Effector memory CD4-positive, alpha-beta T cell (primary cell): ENCODE measurements around the gene C1QC.

Experiments
- DNase-seq, 3 donors: peaks; one replicate each; pipeline ENCODE4 v3.0.0-alpha.2; 2020
- H3K27ac ChIP-seq: 2 replicates; pipeline ENCODE4 v1.7.0; 2013; ENCODE audit warnings: mild to moderate bottlenecking, low read length, moderate library complexity; ENCODE audit not compliant: insufficient read depth, poor library complexity, severe bottlenecking
- H3K27me3 ChIP-seq: replicated peaks from 2 replicates; pipeline ENCODE4 v1.7.0; 2013; ENCODE audit warnings: mild to moderate bottlenecking, low read length; ENCODE audit not compliant: insufficient read depth, control insufficient read depth, poor library complexity, severe bottlenecking
- H3K36me3 ChIP-seq: 2 replicates; pipeline ENCODE4 v1.7.0; 2013; ENCODE audit warnings: mild to moderate bottlenecking, low read length, moderate library complexity; ENCODE audit not compliant: control insufficient read depth, insufficient read depth
- H3K4me1 ChIP-seq: 2 replicates; pipeline ENCODE4 v1.7.0; 2013; ENCODE audit warnings: low read length, mild to moderate bottlenecking; ENCODE audit not compliant: control insufficient read depth, insufficient read depth, poor library complexity, severe bottlenecking
- H3K4me3 ChIP-seq: 2 replicates; pipeline ENCODE4 v1.7.0; 2013; ENCODE audit warnings: low read length, low read depth, mild to moderate bottlenecking; ENCODE audit not compliant: insufficient read depth, poor library complexity, severe bottlenecking
- H3K9me3 ChIP-seq: 2 replicates; pipeline ENCODE4 v1.7.0; 2013; ENCODE audit warnings: mild to moderate bottlenecking, low read length, moderate library complexity; ENCODE audit not compliant: control insufficient read depth

The C1QC gene

DNA sequence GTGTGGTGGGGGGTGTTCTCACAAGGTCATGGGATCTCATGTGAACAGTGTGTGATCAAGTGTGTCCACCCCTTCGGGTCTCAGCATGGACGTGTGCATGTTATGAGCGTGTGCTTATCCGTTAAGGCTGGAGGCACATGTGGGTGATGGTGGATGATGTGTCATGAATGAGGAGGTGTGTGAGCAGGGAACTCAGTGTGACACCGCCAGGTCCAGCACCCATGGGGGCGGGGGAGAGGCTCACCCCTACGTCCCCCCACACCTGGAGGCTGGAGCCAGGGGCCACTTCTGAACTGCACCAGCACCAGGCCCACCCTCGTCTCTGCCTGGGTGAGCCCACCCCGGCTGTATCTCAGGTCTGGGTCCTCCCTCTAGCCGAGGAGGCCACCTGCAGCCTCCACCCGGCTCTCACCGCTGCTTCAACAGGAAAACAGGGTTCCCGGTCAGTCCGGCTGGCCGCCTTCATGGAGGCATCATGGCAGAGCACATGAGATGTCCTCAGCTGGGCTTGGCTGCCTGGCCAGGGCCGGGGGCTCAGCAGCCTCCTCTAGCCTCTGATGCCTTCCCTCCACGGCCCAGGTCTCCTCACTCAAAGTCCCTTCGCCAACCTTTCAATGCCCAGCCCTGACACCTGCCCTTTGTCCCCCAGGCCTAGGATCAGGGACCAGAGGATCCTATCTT is 41.2 kb upstream of the C1QC start:
- Histone ChIP-seq H3K9me3 (no peaks in the 10 kb centered on the region), H3K27ac (no peak overlapping the region), H3K27me3 (peaks cover 4% of the 10 kb centered on the region), H3K4me1 (no peaks in the 10 kb centered on the region), H3K4me3 (no peak overlapping the region), H3K36me3 (no peaks in the 10 kb centered on the region)
- no peak for DNase-seq

DNA sequence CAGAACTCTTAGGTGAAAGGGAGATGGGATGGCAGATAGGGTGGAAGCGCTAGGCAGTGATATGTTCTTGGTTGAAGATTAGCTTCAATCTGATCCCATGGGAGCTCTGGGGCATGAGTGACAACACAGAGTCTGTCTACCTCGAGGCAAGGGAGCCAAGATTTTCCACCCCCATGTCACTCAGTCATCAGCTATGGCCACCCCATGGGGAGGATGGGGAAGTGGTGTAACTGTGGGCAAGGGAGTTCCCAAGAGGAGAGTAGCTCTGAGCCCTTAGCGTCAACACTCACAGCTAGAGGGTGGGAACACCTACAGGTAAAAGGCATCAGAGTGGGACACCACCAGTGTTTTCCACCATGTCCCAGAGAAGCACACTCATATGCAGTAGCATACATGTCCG is 37.3 kb upstream of the C1QC start:
- DNase-seq = no peak
- no peaks in the 10 kb centered on the region for H3K36me3 ChIP-seq
- H3K27ac ChIP-seq = no peak overlapping the region
- H3K4me3 ChIP-seq = no peak overlapping the region
- no peaks in the 10 kb centered on the region for H3K9me3 ChIP-seq
- no peaks in the 10 kb centered on the region for H3K4me1 ChIP-seq
- H3K27me3 ChIP-seq = peaks cover 7% of the 10 kb centered on the region

DNA sequence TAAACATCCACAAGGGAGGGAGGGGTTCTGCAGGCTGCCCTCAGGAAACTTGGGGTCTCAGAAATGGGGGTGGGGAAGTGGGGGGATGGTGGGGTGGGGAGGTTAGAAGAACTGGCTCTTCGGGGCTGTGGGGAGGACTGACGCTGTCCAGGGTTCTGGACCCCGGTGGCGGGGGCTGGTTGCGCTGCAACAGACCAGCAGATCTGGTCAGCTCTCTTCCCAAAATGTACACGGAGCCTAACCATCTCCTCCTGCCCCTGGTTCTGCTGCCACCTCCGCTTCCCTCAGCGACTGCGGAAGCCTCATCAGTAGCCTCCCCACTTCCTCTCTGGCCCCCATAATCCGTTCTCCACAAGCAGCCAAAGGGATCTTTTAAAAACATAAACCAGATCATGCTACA is 36.3 kb upstream of the C1QC start:
- peaks cover 14% of the 10 kb centered on the region for H3K27me3 ChIP-seq
- no peaks in the 10 kb centered on the region for H3K36me3 ChIP-seq
- no peaks in the 10 kb centered on the region for H3K9me3 ChIP-seq
- no peaks in the 10 kb centered on the region for H3K4me1 ChIP-seq
- no peak overlapping the region for H3K27ac ChIP-seq
- DNase-seq = no peak
- H3K4me3 ChIP-seq = no peak overlapping the region

DNA sequence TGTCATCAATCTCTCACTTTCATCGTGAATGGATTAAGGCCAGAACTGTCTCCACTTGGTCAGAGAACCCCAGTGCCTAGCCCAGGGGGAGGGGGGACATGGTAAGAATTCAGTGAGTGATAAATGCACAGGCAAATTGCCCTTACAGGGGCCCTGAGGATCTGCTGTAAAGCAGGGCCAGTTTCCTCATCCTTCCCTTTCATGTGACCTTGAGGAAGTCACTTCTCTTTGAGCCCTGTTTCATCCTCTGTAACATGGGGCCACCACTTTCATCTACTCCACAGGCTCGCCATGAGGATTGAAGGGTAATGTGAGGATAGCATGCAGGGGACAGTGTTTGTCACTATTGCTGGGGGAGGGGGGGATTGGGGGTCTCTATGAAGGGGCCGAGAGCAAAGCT is 35.1 kb upstream of the C1QC start:
- Histone ChIP-seq H3K4me1 (no peaks in the 10 kb centered on the region), H3K36me3 (no peaks in the 10 kb centered on the region), H3K4me3 (no peak overlapping the region), H3K9me3 (no peaks in the 10 kb centered on the region), H3K27ac (no peak overlapping the region), H3K27me3 (peaks cover 14% of the 10 kb centered on the region)
- DNase-seq = no peak

DNA sequence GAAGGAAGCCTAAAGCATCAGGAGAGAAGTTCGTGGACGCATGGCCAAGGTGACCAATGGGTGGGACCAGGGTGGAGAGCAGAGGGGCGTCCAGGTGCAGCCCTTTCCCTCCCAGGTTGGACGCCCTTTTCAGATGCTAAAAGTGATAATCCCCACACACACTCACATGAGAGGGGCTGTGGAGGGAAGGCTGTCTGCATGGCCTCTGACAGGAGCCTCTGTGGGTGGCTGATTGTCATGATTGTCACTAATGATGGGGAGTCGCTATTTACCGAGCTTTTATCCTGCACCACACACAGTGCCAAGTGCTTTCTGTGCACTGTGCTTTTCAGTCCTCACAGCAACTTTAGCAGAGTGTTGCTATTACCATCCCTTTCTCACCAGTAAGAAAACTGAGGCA is 34.1 kb upstream of the C1QC start:
- no peaks in the 10 kb centered on the region for H3K4me1 ChIP-seq
- H3K4me3 ChIP-seq = no peak overlapping the region
- no peaks in the 10 kb centered on the region for H3K36me3 ChIP-seq
- no peak for DNase-seq
- H3K9me3 ChIP-seq = no peaks in the 10 kb centered on the region
- H3K27ac ChIP-seq = no peak overlapping the region
- H3K27me3 ChIP-seq = peaks cover 14% of the 10 kb centered on the region

DNA sequence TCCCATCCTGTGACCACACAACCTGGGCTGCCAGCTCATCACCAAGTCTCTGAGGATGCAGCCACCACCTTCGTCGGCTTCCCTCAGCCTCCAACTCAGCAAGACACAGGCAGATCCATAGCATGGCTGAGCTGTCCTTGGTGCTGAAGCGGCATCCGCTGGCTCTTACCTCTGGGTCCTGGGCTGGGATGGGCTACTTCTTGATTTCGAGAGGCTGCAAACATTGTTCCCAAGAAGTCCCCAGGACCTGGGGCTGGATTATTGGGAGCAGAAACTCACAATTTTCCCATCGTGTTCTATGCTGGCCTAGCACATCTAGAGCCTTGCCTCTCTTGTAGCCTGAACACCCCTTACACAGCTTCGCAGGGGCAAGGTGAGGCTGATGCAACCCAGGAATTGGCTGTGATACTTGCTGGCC is 31.9 kb upstream of the C1QC start:
- Histone ChIP-seq H3K4me1 (no peaks in the 10 kb centered on the region), H3K36me3 (no peaks in the 10 kb centered on the region), H3K27me3 (peaks cover 10% of the 10 kb centered on the region), H3K27ac (no peak overlapping the region), H3K9me3 (no peaks in the 10 kb centered on the region), H3K4me3 (no peak overlapping the region)
- no peak for DNase-seq

DNA sequence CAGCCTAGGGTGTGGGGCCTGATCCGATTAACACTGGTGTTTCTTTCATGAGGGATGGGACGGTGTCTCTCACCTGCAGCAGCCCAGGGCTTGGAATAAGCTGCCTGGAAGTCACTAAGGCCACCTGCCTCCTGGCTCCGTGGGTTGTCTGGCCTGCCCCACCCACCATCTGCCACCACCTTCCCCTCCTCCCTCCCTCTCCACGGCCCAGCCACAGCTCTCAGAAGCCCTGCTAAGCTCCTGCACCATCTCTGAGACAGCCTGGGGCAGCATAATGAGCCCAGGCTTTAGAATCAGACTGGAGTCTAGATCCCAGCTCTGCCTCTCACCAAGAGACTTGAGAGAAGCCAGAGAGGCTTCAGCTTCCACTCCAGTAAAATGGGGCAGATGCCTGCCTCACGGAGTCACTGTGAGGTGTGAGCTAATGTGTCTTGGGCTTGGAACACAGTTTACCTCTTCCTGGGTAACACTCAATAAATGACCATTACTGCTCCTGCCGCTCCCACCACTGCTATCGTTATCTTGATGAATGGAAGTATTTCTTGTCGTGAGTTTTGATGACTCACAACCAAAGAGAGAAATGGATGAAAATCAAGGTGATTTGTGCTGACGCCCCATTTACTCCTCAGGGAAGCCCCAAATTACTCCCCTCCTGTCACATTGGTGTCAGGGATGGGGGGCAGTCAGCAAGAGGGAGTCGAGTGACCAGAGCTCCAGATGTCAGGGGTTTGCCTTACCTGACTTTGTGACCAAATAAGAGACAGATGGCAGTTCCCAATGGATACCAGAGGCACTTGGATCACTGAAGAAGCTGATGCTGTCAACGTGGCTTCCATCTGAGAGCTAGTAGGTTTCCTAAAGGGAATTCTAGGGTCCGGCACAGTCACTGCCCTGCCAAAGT is 30.5 kb upstream of the C1QC start:
- no peak for DNase-seq
- Histone ChIP-seq H3K27ac (no peak overlapping the region), H3K27me3 (peaks cover 10% of the 10 kb centered on the region), H3K4me3 (no peak overlapping the region), H3K9me3 (no peaks in the 10 kb centered on the region), H3K4me1 (no peaks in the 10 kb centered on the region), H3K36me3 (no peaks in the 10 kb centered on the region)

DNA sequence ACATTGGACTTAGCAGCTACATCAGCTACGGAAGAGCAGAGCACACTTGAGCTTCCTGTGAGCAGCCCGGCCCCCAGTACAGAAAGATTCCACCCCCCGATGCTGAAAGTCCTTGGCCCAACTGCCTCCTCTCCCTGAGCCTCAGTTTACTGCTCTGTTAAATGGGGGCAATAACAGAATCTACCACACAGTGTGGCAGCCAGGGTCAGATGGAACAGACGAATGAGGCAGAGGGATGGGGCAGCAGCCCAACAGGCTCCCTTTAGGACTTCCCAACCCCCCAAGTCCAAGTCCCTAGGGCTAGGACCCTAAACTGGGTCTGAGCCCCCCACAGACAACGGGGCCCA is 29.9 kb upstream of the C1QC start:
- Histone ChIP-seq H3K27me3 (peaks cover 10% of the 10 kb centered on the region), H3K4me3 (no peak overlapping the region), H3K4me1 (no peaks in the 10 kb centered on the region), H3K27ac (no peak overlapping the region), H3K36me3 (no peaks in the 10 kb centered on the region), H3K9me3 (no peaks in the 10 kb centered on the region)
- no peak for DNase-seq

DNA sequence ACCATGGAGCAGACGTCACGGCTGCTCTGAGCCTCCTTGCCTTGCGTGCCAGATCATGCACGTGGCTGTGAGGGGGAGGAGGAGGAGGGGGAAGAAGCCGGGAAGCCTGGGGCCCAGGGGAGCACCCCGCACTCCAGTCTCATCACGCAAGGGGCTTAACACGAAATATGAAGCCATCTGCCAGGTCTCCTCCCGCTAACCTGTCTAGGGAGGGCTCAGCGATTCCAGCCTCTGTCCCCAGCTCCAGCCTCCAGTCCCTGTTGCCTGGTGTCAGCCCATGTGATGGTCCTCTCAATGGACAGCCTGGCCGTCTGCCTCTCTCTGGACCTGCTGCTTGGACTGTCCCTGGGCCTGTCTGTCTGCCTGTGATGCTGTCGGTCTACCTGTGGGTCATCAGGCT is 29.5 kb upstream of the C1QC start:
- no peak overlapping the region for H3K4me3 ChIP-seq
- H3K36me3 ChIP-seq = no peaks in the 10 kb centered on the region
- H3K9me3 ChIP-seq = no peaks in the 10 kb centered on the region
- no peaks in the 10 kb centered on the region for H3K4me1 ChIP-seq
- DNase-seq = no peak
- no peak overlapping the region for H3K27ac ChIP-seq
- peaks cover 10% of the 10 kb centered on the region for H3K27me3 ChIP-seq

DNA sequence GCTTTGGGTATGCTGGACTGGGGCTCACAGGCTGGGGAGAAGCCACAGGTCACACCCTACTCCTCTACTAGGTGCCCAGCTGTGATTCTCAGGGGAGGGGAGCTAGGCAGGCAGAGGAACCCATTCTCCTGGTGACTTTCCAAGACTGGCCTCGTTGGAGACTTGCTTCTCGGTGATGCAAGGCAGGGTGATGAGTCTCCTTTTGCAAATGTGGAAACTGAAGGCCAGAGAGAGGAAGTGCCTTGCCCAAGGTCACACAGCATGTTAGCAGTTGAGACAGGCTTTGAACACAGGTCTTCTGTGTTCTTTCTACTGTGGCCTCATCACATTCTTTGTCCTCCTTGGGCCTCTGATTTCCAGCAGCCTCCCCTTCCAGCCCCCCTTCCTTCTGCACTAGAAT is 27.5 kb upstream of the C1QC start:
- peaks cover 8% of the 10 kb centered on the region for H3K27me3 ChIP-seq
- H3K4me1 ChIP-seq = no peaks in the 10 kb centered on the region
- H3K4me3 ChIP-seq = no peak overlapping the region
- no peak for DNase-seq
- no peaks in the 10 kb centered on the region for H3K9me3 ChIP-seq
- no peak overlapping the region for H3K27ac ChIP-seq
- no peaks in the 10 kb centered on the region for H3K36me3 ChIP-seq
